HG03175 (cell line): ENCODE measurements around the gene ITGBL1.
A peak's percentile ranks its signal among the peaks of the same experiment; 100 is the strongest.

Experiments used
- ATAC-seq: cut with Tn5 transposase; IDR thresholded peaks from one replicate; pipeline ENCODE4 v1.9.1; 2021; ENCODE audit warnings: mild to moderate bottlenecking, moderate library complexity; ENCODE audit not compliant: unreplicated experiment

Gene ITGBL1

GRCh38 chr13:101624210-101624922, 171.9 kb downstream of the ITGBL1 start:
- no peak for ATAC-seq

GRCh38 chr13:101624981-101625380, 172.5 kb downstream of the ITGBL1 start:
- ATAC-seq, result no peak

GRCh38 chr13:101626925-101627555, 174.6 kb downstream of the ITGBL1 start:
- peak; percentile 92 for ATAC-seq

- ATAC-seq, result peak; percentile 49
Measured at GRCh38 chr13:101627556-101627943, 175.1 kb downstream of the ITGBL1 start.

- no peak for ATAC-seq
Measured at GRCh38 chr13:101628900-101629299, 176.4 kb downstream of the ITGBL1 start.

GRCh38 chr13:101631395-101631794, 178.9 kb downstream of the ITGBL1 start:
- ATAC-seq, result no peak

- no peak for ATAC-seq
Measured at GRCh38 chr13:101634142-101634541, 181.7 kb downstream of the ITGBL1 start.

- ATAC-seq, result no peak
Measured at GRCh38 chr13:101639711-101640110, 187.2 kb downstream of the ITGBL1 start.

GRCh38 chr13:101640788-101641400, 188.4 kb downstream of the ITGBL1 start:
- ATAC-seq, result no peak

- no peak for ATAC-seq
Measured at GRCh38 chr13:101645871-101646270, 193.4 kb downstream of the ITGBL1 start.

- ATAC-seq, result no peak
Measured at GRCh38 chr13:101647760-101648159, 195.3 kb downstream of the ITGBL1 start.

GRCh38 chr13:101648766-101649487, 196.5 kb downstream of the ITGBL1 start:
- ATAC-seq, result no peak

GRCh38 chr13:101649488-101650126, 197.1 kb downstream of the ITGBL1 start:
- ATAC-seq, result no peak

- no peak for ATAC-seq
Measured at GRCh38 chr13:101654883-101655282, 202.4 kb downstream of the ITGBL1 start.

- peak; percentile 74 for ATAC-seq
Measured at GRCh38 chr13:101655435-101655834, 203.0 kb downstream of the ITGBL1 start.

- ATAC-seq, result no peak
Measured at GRCh38 chr13:101660711-101661110, 208.2 kb downstream of the ITGBL1 start.

GRCh38 chr13:101661839-101662238, 209.4 kb downstream of the ITGBL1 start:
- ATAC-seq, result no peak

GRCh38 chr13:101673360-101674105, 221.1 kb downstream of the ITGBL1 start:
- ATAC-seq, result no peak

- ATAC-seq, result no peak
Measured at GRCh38 chr13:101681834-101682233, 229.4 kb downstream of the ITGBL1 start.

- no peak for ATAC-seq
Measured at GRCh38 chr13:101686003-101686402, 233.5 kb downstream of the ITGBL1 start.
